ENCODE data around the gene PDE10A. TPM values are rescaled to one million over a fixed set of nuclear protein-coding genes. Genes with fewer than 3 reads are reported as not detected.

PDE10A gene
- total RNA-seq, 1 experiment from 2014 or later = 3.1 TPM

- H3K4me1 Mint-ChIP-seq = 0 out of 2 replicates have a peak, but pooled peaks cover 4% of the 10 kb centered on the region
- DNase-seq (ENCODE audit: low spot score) = no peak
- no peak overlapping the region for H3K27ac Mint-ChIP-seq
- ChIA-PET CTCF (no interaction called here), POLR2A (no interaction called here)
- H3K9me3 Mint-ChIP-seq = peaks cover 9% of the 10 kb centered on the region
- H3K27me3 Mint-ChIP-seq (ENCODE audit: low read depth) = peaks cover under 1% of the 10 kb centered on the region; the same call in 1 of the 2 replicates
- ATAC-seq = no peak
- TF ChIP-seq TP53 (CRISPR knock-in tag; IDR thresholded peaks at IDR 0.05) (no peak), ATF2 (CRISPR knock-in tag; IDR thresholded peaks at IDR 0.05; ENCODE audit: borderline replicate concordance, low read depth) (no peak), ELF4 (CRISPR knock-in tag; IDR thresholded peaks at IDR 0.05; ENCODE audit: low read depth) (no peak), STAT6 (CRISPR knock-in tag; conservative IDR thresholded peaks at IDR 0.05; ENCODE audit: low read depth) (no peak), HMGXB4 (CRISPR knock-in tag; IDR thresholded peaks at IDR 0.05) (no peak), KAT7 (CRISPR knock-in tag; IDR thresholded peaks at IDR 0.05; ENCODE audit: borderline replicate concordance) (no peak)
- no peaks in the 10 kb centered on the region for H3K36me3 Mint-ChIP-seq
- H3K4me3 Mint-ChIP-seq = no peak overlapping the region
Observed at GRCh38 chr6:165685302-165685701, 22.3 kb upstream of the PDE10A start.

- no peaks in the 10 kb centered on the region for H3K36me3 Mint-ChIP-seq
- peaks cover 2% of the 10 kb centered on the region; the same call in 1 of the 2 replicates for H3K9me3 Mint-ChIP-seq
- no peak overlapping the region for H3K27ac Mint-ChIP-seq
- no peak for DNase-seq (ENCODE audit: low spot score)
- H3K4me1 Mint-ChIP-seq = peaks cover 4% of the 10 kb centered on the region; the same call in 1 of the 2 replicates
- ChIA-PET CTCF (no interaction called here), POLR2A (no interaction called here)
- H3K4me3 Mint-ChIP-seq = no peak overlapping the region
- no peaks in the 10 kb centered on the region for H3K27me3 Mint-ChIP-seq (ENCODE audit: low read depth)
- no peak for ATAC-seq
- TF ChIP-seq USF1 (CRISPR knock-in tag; IDR thresholded peaks at IDR 0.05) = no peak
- no peak for TF ChIP-seq ZNF396 (CRISPR knock-in tag; IDR thresholded peaks at IDR 0.05; ENCODE audit: borderline replicate concordance)
- no peak for TF ChIP-seq NR1H2 (CRISPR knock-in tag; IDR thresholded peaks at IDR 0.05)
- TF ChIP-seq FOXP1 (CRISPR knock-in tag; IDR thresholded peaks at IDR 0.05; ENCODE audit: borderline replicate concordance) = no peak
- no peak for TF ChIP-seq CTCF (IDR thresholded peaks at IDR 0.05)
- TF ChIP-seq MLX (CRISPR knock-in tag; IDR thresholded peaks at IDR 0.05) = no peak
- TF ChIP-seq ZNF232 (CRISPR knock-in tag; IDR thresholded peaks at IDR 0.05) = no peak
- TF ChIP-seq HMGXB4 (CRISPR knock-in tag; IDR thresholded peaks at IDR 0.05) = no peak
- TF ChIP-seq ESRRA (CRISPR knock-in tag; IDR thresholded peaks at IDR 0.05; ENCODE audit: borderline replicate concordance) = no peak
- no peak for TF ChIP-seq CBFB (CRISPR knock-in tag; IDR thresholded peaks at IDR 0.05; ENCODE audit: low read depth)
Observed at GRCh38 chr6:165684333-165684732, 21.3 kb upstream of the PDE10A start.

Measured in WTC11 (cell line).